K562 (cell line): ENCODE data around the gene NT5DC1. TPM values are rescaled to one million over a fixed set of nuclear protein-coding genes. Genes with fewer than 3 reads are reported as not detected.

Experiments used
- polyA plus RNA-seq, 8 experiments: library from polyadenylated mRNA; depleted of rRNA in 4 of 8; stranded (reverse) in 5 of 8; unstranded in 3 of 8; fragments of >200 nt; fragmentation: Nextera tagmentation in 2 of 8; fragmentation: Illumina TruSeq in 1 of 8; extraction: Ambion mirVana in 2 of 8; extraction: Trizol in 1 of 8; gene quantifications; 2 replicates each; pipeline versions ENCODE4 v1.2.1 to v1.2.3, GENCODE V29; 2011 to 2014; ENCODE audit warnings: inconsistent platforms in 1 of 8, missing spikeins in 1 of 8
- total RNA-seq, 7 experiments: library from RNA; depleted of rRNA in 6 of 7; stranded (reverse); fragments of >200 nt in 6 of 7; fragmentation: Illumina TruSeq in 2 of 7; extraction: Trizol in 2 of 7; gene quantifications; 2 replicates each; pipeline versions ENCODE4 v1.2.1 to v1.2.3, GENCODE V29; 2011 to 2021; ENCODE audit warnings: low replicate concordance in 1 of 7
- TF ChIP-seq, protein P1 (sequence below), 2 experiments: fragments of 450-650 bp in 1 of 2; sonication (generic) in 1 of 2; formaldehyde crosslinking in 1 of 2; IDR thresholded peaks; 2 replicates each; pipeline versions ENCODE4 v1.7.1 to v1.9.0; 2016 to 2022; ENCODE audit warnings: inconsistent platforms in 1 of 2, mild to moderate bottlenecking in 1 of 2, missing genetic modification reagents in 1 of 2

Gene NT5DC1
- total and polyA plus RNA-seq, 9 of the 15 experiments (the other 6 are each of a cell fraction or from before 2014, with no cell fraction given) = 4.9 to 28.5 (median 16.3) TPM

DNA sequence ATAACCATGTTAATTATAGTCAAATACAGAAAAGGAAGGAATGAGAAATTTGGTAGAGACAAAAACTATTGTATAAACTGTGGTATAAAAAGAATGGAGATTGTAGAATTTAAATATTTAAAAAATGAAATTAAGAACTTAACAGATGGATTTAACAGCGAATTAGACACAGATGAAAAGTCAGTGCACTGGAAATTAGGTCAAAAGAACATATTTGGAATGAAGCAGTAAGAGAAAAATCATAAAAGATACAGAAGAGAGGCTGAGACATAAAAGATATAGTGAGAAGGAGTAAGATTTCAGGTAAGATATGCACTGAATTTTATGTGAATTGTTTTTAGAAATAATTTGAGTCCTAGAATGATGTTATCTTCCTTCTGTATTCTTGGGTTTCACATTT is 139.2 kb downstream of the NT5DC1 start (continued):
- TF ChIP-seq, protein P1, sequence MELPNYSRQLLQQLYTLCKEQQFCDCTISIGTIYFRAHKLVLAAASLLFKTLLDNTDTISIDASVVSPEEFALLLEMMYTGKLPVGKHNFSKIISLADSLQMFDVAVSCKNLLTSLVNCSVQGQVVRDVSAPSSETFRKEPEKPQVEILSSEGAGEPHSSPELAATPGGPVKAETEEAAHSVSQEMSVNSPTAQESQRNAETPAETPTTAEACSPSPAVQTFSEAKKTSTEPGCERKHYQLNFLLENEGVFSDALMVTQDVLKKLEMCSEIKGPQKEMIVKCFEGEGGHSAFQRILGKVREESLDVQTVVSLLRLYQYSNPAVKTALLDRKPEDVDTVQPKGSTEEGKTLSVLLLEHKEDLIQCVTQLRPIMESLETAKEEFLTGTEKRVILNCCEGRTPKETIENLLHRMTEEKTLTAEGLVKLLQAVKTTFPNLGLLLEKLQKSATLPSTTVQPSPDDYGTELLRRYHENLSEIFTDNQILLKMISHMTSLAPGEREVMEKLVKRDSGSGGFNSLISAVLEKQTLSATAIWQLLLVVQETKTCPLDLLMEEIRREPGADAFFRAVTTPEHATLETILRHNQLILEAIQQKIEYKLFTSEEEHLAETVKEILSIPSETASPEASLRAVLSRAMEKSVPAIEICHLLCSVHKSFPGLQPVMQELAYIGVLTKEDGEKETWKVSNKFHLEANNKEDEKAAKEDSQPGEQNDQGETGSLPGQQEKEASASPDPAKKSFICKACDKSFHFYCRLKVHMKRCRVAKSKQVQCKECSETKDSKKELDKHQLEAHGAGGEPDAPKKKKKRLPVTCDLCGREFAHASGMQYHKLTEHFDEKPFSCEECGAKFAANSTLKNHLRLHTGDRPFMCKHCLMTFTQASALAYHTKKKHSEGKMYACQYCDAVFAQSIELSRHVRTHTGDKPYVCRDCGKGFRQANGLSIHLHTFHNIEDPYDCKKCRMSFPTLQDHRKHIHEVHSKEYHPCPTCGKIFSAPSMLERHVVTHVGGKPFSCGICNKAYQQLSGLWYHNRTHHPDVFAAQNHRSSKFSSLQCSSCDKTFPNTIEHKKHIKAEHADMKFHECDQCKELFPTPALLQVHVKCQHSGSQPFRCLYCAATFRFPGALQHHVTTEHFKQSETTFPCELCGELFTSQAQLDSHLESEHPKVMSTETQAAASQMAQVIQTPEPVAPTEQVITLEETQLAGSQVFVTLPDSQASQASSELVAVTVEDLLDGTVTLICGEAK (IDR thresholded peaks at IDR 0.05) = no peak
- TF ChIP-seq, protein P1 (CRISPR knock-in tag; IDR thresholded peaks at IDR 0.05) = no peak
